ENCODE data around the gene IL4I1. TPM values are rescaled to one million over a fixed set of nuclear protein-coding genes. Genes with fewer than 3 reads are reported as not detected.

Gene IL4I1
- total and polyA plus RNA-seq, 2 of the 8 experiments (the other 6 are each of a cell fraction or from before 2014, with no cell fraction given): 0.41 to 0.76 TPM

DNA sequence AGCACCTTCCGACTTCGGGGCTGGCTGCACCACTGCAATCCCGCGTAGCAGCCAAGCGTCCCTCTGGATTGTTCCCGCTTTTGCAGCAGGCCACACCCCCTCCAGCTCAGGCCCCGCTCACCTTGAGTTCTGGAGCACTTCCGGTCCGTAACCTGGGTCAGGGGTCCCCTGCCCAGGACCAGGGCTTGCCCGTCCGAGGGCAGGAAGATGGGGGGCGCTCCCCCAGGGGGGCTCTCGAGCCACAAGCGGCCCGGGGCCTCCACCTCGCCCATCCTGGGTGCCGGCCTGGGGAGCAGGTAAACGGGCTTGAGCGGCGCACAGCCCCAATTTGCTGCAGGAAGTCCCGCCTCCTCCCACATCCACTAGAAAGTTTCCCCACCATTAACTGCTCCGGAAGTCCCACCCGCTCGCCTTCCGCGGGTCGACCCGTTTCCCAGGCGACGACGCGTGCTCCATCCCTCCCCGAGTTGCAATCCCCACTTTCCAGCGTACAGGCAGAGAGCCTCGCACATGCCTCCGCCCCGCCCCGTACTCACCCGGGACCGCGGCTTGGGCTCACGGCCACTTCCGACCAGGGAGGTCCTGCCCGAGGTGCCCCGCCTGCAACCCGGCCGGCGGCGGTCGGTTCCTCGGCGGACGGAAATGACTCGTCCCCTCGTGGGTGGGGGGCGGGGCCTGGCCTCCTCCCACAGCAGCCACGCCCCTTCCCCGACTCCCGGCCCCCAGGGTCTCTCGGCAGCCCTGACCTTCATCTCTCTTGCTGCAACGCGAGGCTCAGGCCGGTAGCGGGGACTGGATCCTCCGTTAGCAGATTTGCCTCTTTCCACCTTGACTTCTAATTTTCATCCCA is 29.5 kb downstream of the IL4I1 start, which contains the start of gene PNKP (continued):
- TF ChIP-seq, protein P1, sequence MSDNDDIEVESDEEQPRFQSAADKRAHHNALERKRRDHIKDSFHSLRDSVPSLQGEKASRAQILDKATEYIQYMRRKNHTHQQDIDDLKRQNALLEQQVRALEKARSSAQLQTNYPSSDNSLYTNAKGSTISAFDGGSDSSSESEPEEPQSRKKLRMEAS (IDR thresholded peaks at IDR 0.05): peak; percentile 78
- TF ChIP-seq, protein P2, sequence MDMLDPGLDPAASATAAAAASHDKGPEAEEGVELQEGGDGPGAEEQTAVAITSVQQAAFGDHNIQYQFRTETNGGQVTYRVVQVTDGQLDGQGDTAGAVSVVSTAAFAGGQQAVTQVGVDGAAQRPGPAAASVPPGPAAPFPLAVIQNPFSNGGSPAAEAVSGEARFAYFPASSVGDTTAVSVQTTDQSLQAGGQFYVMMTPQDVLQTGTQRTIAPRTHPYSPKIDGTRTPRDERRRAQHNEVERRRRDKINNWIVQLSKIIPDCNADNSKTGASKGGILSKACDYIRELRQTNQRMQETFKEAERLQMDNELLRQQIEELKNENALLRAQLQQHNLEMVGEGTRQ (IDR thresholded peaks at IDR 0.05; ENCODE audit: low read length): no peak
- TF ChIP-seq ASH2L (IDR thresholded peaks at IDR 0.05; ENCODE audit: low read length) (peak; percentile 88), PHF8 (conservative IDR thresholded peaks at IDR 0.05; ENCODE audit: low read depth, low read length) (peak; percentile 89), YY1 (IDR thresholded peaks at IDR 0.05; ENCODE audit: low read depth, low read length) (peak; percentile 49; the same call in 1 of the 2 replicates), SIN3A (conservative IDR thresholded peaks at IDR 0.05 in 1 of 2, IDR thresholded peaks at IDR 0.05 in 1 of 2; ENCODE audit: low read depth in 1 of 2, low read length in 2 of 2) (peak; percentile 75 to 78; a peak in 2 of 4 replicates), RBBP5 (IDR thresholded peaks at IDR 0.05; ENCODE audit: borderline replicate concordance, low read depth, low read length) (peak; percentile 85), CTBP2 (IDR thresholded peaks at IDR 0.05; ENCODE audit: borderline replicate concordance, insufficient read depth, insufficient read length, low read length) (no peak), SP1 (IDR thresholded peaks at IDR 0.05; ENCODE audit: low read depth, low read length) (0 out of 2 replicates have a peak, but pooled peaks have one; percentile 26), SP2 (IDR thresholded peaks at IDR 0.05; ENCODE audit: low read length) (peak; percentile 22; the same call in 1 of the 2 replicates)
- TF ChIP-seq, protein P3, sequence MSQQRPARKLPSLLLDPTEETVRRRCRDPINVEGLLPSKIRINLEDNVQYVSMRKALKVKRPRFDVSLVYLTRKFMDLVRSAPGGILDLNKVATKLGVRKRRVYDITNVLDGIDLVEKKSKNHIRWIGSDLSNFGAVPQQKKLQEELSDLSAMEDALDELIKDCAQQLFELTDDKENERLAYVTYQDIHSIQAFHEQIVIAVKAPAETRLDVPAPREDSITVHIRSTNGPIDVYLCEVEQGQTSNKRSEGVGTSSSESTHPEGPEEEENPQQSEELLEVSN (IDR thresholded peaks at IDR 0.05): peak; percentile 68

Measured in H1 (cell line).